SK-N-SH (cell line): ENCODE data around the gene JMJD6. TPM values are rescaled to one million over a fixed set of nuclear protein-coding genes. Genes with fewer than 3 reads are reported as not detected.
A peak's percentile ranks its signal among the peaks of the same experiment; 100 is the strongest.

Experiments used
- CTCF ChIA-PET: fragments of 300-600, 350-600 bp; formaldehyde crosslinking; extraction: SDS; loops from one replicate; lab custom pipeline; 2021; lab: Yijun Ruan, JAX
- POLR2A ChIA-PET: fragments of 350-600 bp; sonication (Branson Sonifier 250); formaldehyde crosslinking; extraction: SDS; loops from one replicate; lab custom pipeline; 2020; ENCODE audit warnings: antibody characterized with exemption, inconsistent platforms; lab: Yijun Ruan, JAX
- DNase-seq: peaks from one replicate; pipeline ENCODE4 v3.0.0; 2012
- H2AFZ ChIP-seq: fragments of 200-600 bp; sonication (generic); 2 replicates; pipeline ENCODE4 v1.8.1; 2016; ENCODE audit warnings: antibody characterized with exemption, mild to moderate bottlenecking, low read depth
- H3F3A ChIP-seq: fragments of 200-600 bp; sonication (generic); replicated peaks from 2 replicates; pipeline ENCODE3; 2016; ENCODE audit warnings: antibody characterized with exemption, mild to moderate bottlenecking; ENCODE audit not compliant: insufficient read depth
- H3K27ac ChIP-seq, 2 experiments: fragments of 200-500 bp in 1 of 2; fragments of 200-600 bp in 1 of 2; sonication (Bioruptor generic) in 1 of 2; sonication (generic), shearing (Covaris generic) in 1 of 2; 2 replicates each; pipeline versions ENCODE4 v1.5.1 to v1.6.1; 2014 to 2016; ENCODE audit warnings: low read depth in 2 of 2, inconsistent platforms in 1 of 2, low read length in 1 of 2, mild to moderate bottlenecking in 1 of 2, mixed read lengths in 1 of 2
- H3K27me3 ChIP-seq: fragments of 200-600 bp; sonication (generic), shearing (Covaris generic); 2 replicates; pipeline ENCODE4 v1.6.1; 2016; ENCODE audit warnings: mixed run types; ENCODE audit not compliant: insufficient read depth
- H3K36me3 ChIP-seq, 2 experiments: fragments of 200-500 bp in 1 of 2; fragments of 200-600 bp in 1 of 2; sonication (Bioruptor generic) in 1 of 2; sonication (generic) in 1 of 2; replicated peaks in 1 of 2; 2 replicates each; pipeline versions ENCODE3 to v1.5.1; 2014 to 2016; ENCODE audit warnings: low read length in 1 of 2, mild to moderate bottlenecking in 1 of 2; ENCODE audit not compliant: insufficient read depth in 2 of 2, control insufficient read depth in 1 of 2
- H3K4me1 ChIP-seq, 2 experiments: fragments of 200-500 bp in 1 of 2; fragments of 200-600 bp in 1 of 2; sonication (Bioruptor generic) in 1 of 2; sonication (generic), shearing (Covaris generic) in 1 of 2; 2 replicates each; pipeline versions ENCODE4 v1.5.1 to v1.6.1; 2014 to 2016; ENCODE audit warnings: low read depth in 1 of 2, low read length in 1 of 2, mixed run types in 1 of 2; ENCODE audit not compliant: insufficient read depth in 2 of 2, control insufficient read depth in 1 of 2
- H3K4me2 ChIP-seq: fragments of 200-600 bp; sonication (generic), shearing (Covaris generic); 2 replicates; pipeline ENCODE4 v1.6.1; 2017; ENCODE audit warnings: mixed run types
- H3K4me3 ChIP-seq, 2 experiments: fragments of 200-500 bp in 1 of 2; fragments of 200-600 bp in 1 of 2; sonication (Bioruptor generic) in 1 of 2; sonication (generic), shearing (Covaris generic) in 1 of 2; 2 replicates each; pipeline versions ENCODE4 v1.5.1 to v1.8.1; 2014 to 2016; ENCODE audit warnings: low read depth in 2 of 2, inconsistent platforms in 1 of 2, low read length in 1 of 2, mild to moderate bottlenecking in 1 of 2, mixed read lengths in 1 of 2, moderate library complexity in 1 of 2
- H3K79me2 ChIP-seq: fragments of 200-600 bp; sonication (generic); 2 replicates; pipeline ENCODE4 v1.8.1; 2017; ENCODE audit warnings: mild to moderate bottlenecking; ENCODE audit not compliant: insufficient read depth
- H3K9ac ChIP-seq: fragments of 200-600 bp; sonication (generic); 2 replicates; pipeline ENCODE4 v1.6.1; 2017; ENCODE audit warnings: mixed run types
- H3K9me2 ChIP-seq: fragments of 200-600 bp; sonication (generic); 2 replicates; pipeline ENCODE4 v1.6.1; 2017; ENCODE audit warnings: mixed run types
- H3K9me3 ChIP-seq: fragments of 200-600 bp; sonication (generic); 2 replicates; pipeline ENCODE4 v1.6.1; 2017; ENCODE audit warnings: mixed run types, mild to moderate bottlenecking, moderate library complexity
- H4K20me1 ChIP-seq: fragments of 200-600 bp; sonication (generic); 2 replicates; pipeline ENCODE4 v1.6.1; 2017; ENCODE audit warnings: mild to moderate bottlenecking, mixed run types; ENCODE audit not compliant: insufficient read depth
- CHD2 ChIP-seq: fragments of 150-350 bp; IDR thresholded peaks from 2 replicates; pipeline ENCODE4 v1.6.1; 2018; ENCODE audit warnings: low read length; ENCODE audit not compliant: partially characterized antibody
- ELF1 ChIP-seq: IDR thresholded peaks from 2 replicates; pipeline ENCODE4 v1.4.0; 2012
- EP300 ChIP-seq, 2 experiments: IDR thresholded peaks; 2 replicates each; pipeline versions ENCODE4 v1.4.0 to v1.6.1; 2012; ENCODE audit warnings: borderline replicate concordance in 1 of 2, low read depth in 1 of 2, low read length in 1 of 2
- EZH2phosphoT487 ChIP-seq: fragments of 200-600 bp; sonication (generic); IDR thresholded peaks from 2 replicates; pipeline ENCODE4 v1.6.1; 2017; ENCODE audit warnings: low read depth, mixed run types, mild to moderate bottlenecking, antibody characterized with exemption, moderate library complexity, borderline replicate concordance
- FOSL2 ChIP-seq: IDR thresholded peaks from 2 replicates; pipeline ENCODE4 v1.4.0; 2012; ENCODE audit warnings: low read depth, mild to moderate bottlenecking, moderate library complexity, borderline replicate concordance
- FOXJ3 ChIP-seq: sonication (generic); formaldehyde crosslinking; IDR thresholded peaks from 2 replicates; pipeline ENCODE4 v1.5.1; 2020; ENCODE audit warnings: mild to moderate bottlenecking, missing genetic modification reagents
- FOXM1 ChIP-seq: IDR thresholded peaks from 2 replicates; pipeline ENCODE4 v1.4.0; 2012; ENCODE audit warnings: low read depth, mild to moderate bottlenecking
- GABPA ChIP-seq: IDR thresholded peaks from 2 replicates; pipeline ENCODE4 v1.4.0; 2012; ENCODE audit warnings: low read depth, mild to moderate bottlenecking
- GATA2 ChIP-seq: sonication (generic); formaldehyde crosslinking; IDR thresholded peaks from 2 replicates; pipeline ENCODE4 v1.5.0; 2020; ENCODE audit warnings: mild to moderate bottlenecking, missing genetic modification reagents
- JUND ChIP-seq: IDR thresholded peaks from 2 replicates; pipeline ENCODE4 v1.4.0; 2012
- MAX ChIP-seq: IDR thresholded peaks from 2 replicates; pipeline ENCODE4 v1.4.0; 2012; ENCODE audit warnings: low read depth
- MEF2A ChIP-seq: IDR thresholded peaks from 2 replicates; pipeline ENCODE4 v1.4.0; 2012; ENCODE audit warnings: low read depth, borderline replicate concordance
- MXI1 ChIP-seq: IDR thresholded peaks from 2 replicates; pipeline ENCODE4 v1.6.1; 2012; ENCODE audit warnings: mild to moderate bottlenecking, low read depth, low read length, improper control_type of control experiment
- NFIC ChIP-seq: IDR thresholded peaks from 2 replicates; pipeline ENCODE4 v1.4.0; 2012; ENCODE audit warnings: borderline replicate concordance
- NRF1 ChIP-seq: IDR thresholded peaks from 2 replicates; pipeline ENCODE4 v1.6.1; 2012; ENCODE audit warnings: low read depth, mild to moderate bottlenecking, low read length
- PBX3 ChIP-seq: IDR thresholded peaks from 2 replicates; pipeline ENCODE4; 2012
- POLR2AphosphoS5 ChIP-seq: IDR thresholded peaks from 2 replicates; pipeline ENCODE4 v1.6.1; 2012; ENCODE audit warnings: low read depth, low read length
- RCOR1 ChIP-seq: fragments of 150-350 bp; IDR thresholded peaks from 2 replicates; pipeline ENCODE4 v1.6.1; 2017; ENCODE audit warnings: antibody characterized with exemption, low read length
- REST ChIP-seq: IDR thresholded peaks from 2 replicates; pipeline ENCODE4 v1.6.1; 2012; ENCODE audit warnings: mild to moderate bottlenecking, low read depth, low read length, moderate library complexity
- RFX5 ChIP-seq: IDR thresholded peaks from 2 replicates; pipeline ENCODE4 v1.6.1; 2012; ENCODE audit warnings: mild to moderate bottlenecking, improper control_type of control experiment, low read length
- SIN3A ChIP-seq: IDR thresholded peaks from 2 replicates; pipeline ENCODE4 v1.6.1; 2012; ENCODE audit warnings: low read depth, mild to moderate bottlenecking, low read length, moderate library complexity, borderline replicate concordance
- SMC3 ChIP-seq: IDR thresholded peaks from 2 replicates; pipeline ENCODE4 v1.6.1; 2012; ENCODE audit warnings: low read depth, low read length, improper control_type of control experiment
- TAF1 ChIP-seq: IDR thresholded peaks from 2 replicates; pipeline ENCODE4 v1.6.1; 2012; ENCODE audit warnings: low read depth, mild to moderate bottlenecking, low read length, moderate library complexity, borderline replicate concordance
- TCF12 ChIP-seq: IDR thresholded peaks from 2 replicates; pipeline ENCODE4 v1.4.0; 2012
- TEAD4 ChIP-seq: IDR thresholded peaks from 2 replicates; pipeline ENCODE4 v1.4.0; 2012; ENCODE audit warnings: mild to moderate bottlenecking, borderline replicate concordance; ENCODE audit not compliant: insufficient read depth
- YY1 ChIP-seq: IDR thresholded peaks from 2 replicates; pipeline ENCODE4 v1.4.0; 2012; ENCODE audit warnings: low read depth, mild to moderate bottlenecking
- polyA plus RNA-seq, 3 experiments: library from polyadenylated mRNA; depleted of rRNA; stranded (reverse); fragments of >200 nt; gene quantifications; 2 replicates each; pipeline ENCODE4 v1.2.3, GENCODE V29; 2012
- TF ChIP-seq, protein P1 (sequence below): fragments of 150-350 bp; IDR thresholded peaks from 2 replicates; pipeline ENCODE4 v1.6.1; 2017; ENCODE audit warnings: antibody characterized with exemption, low read length, low read depth, borderline replicate concordance
- TF ChIP-seq, protein P2 (sequence below): IDR thresholded peaks from 2 replicates; pipeline ENCODE4 v1.4.0; 2012; ENCODE audit warnings: low read depth, borderline replicate concordance

Gene JMJD6
- polyA plus RNA-seq, 1 of the 3 experiments (the other 2 are of a cell fraction): 23.3 TPM

GRCh38 chr17:76742958-76743357 is 16.6 kb upstream of the JMJD6 start:
- POLR2A ChIA-PET: no interaction called here
- DNase-seq: no peak
- CTCF ChIA-PET: interaction anchor here (0.6 to 1.7 kb wide), 4 partner anchors 26 to 184 kb away, joined by 3 to 5 read pairs (median 4); partner anchors contain the start of gene MGAT5B
- no peak for TF ChIP-seq TEAD4
- no peak for TF ChIP-seq GATA2 (CRISPR knock-in tag)
- TF ChIP-seq FOXJ3 (CRISPR knock-in tag): no peak
- TF ChIP-seq TAF1: no peak
- TF ChIP-seq FOSL2: 0 out of 2 replicates have a peak, but pooled peaks have one; percentile 37
- no peak for TF ChIP-seq NRF1
- TF ChIP-seq EZH2phosphoT487: no peak
- peak; percentile 86 for TF ChIP-seq PBX3
- no peak for TF ChIP-seq RFX5
- TF ChIP-seq REST: no peak
- no peak for TF ChIP-seq SMC3
- no peak for TF ChIP-seq NFIC
- no peak for TF ChIP-seq CHD2
- TF ChIP-seq JUND: peak; percentile 39
- TF ChIP-seq, protein P1, sequence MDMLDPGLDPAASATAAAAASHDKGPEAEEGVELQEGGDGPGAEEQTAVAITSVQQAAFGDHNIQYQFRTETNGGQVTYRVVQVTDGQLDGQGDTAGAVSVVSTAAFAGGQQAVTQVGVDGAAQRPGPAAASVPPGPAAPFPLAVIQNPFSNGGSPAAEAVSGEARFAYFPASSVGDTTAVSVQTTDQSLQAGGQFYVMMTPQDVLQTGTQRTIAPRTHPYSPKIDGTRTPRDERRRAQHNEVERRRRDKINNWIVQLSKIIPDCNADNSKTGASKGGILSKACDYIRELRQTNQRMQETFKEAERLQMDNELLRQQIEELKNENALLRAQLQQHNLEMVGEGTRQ: no peak
- TF ChIP-seq MXI1: no peak
- TF ChIP-seq RCOR1: no peak
- TF ChIP-seq MEF2A: no peak
- no peak for TF ChIP-seq ELF1
- no peak for TF ChIP-seq YY1
- TF ChIP-seq MAX: peak; percentile 48; the same call in 1 of the 2 replicates
- TF ChIP-seq FOXM1: no peak
- 0 out of 2 replicates have a peak, but pooled peaks have one; percentile 44 for TF ChIP-seq TCF12
- TF ChIP-seq, protein P2, sequence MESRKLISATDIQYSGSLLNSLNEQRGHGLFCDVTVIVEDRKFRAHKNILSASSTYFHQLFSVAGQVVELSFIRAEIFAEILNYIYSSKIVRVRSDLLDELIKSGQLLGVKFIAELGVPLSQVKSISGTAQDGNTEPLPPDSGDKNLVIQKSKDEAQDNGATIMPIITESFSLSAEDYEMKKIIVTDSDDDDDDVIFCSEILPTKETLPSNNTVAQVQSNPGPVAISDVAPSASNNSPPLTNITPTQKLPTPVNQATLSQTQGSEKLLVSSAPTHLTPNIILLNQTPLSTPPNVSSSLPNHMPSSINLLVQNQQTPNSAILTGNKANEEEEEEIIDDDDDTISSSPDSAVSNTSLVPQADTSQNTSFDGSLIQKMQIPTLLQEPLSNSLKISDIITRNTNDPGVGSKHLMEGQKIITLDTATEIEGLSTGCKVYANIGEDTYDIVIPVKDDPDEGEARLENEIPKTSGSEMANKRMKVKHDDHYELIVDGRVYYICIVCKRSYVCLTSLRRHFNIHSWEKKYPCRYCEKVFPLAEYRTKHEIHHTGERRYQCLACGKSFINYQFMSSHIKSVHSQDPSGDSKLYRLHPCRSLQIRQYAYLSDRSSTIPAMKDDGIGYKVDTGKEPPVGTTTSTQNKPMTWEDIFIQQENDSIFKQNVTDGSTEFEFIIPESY: no peak
- TF ChIP-seq EP300 (IDR thresholded peaks at IDR 0.05; ENCODE audit: borderline replicate concordance in 1 of 2, low read depth in 1 of 2, low read length in 1 of 2): peak in 1 of 2 experiments; percentile 20; a peak in 1 of 4 replicates
- no peak; the same call in 1 of the 2 replicates for TF ChIP-seq POLR2AphosphoS5
- no peak for TF ChIP-seq GABPA
- no peak for TF ChIP-seq SIN3A

More at GRCh38 chr17:76742958-76743357, 16.6 kb upstream of the JMJD6 start:
- peaks cover 17% of the 10 kb centered on the region for H3F3A ChIP-seq
- H3K36me3 ChIP-seq: peaks cover 38 to 49% of the 10 kb centered on the region in 2 experiments
- no peak overlapping the region for H2AFZ ChIP-seq
- no peak overlapping the region for H3K4me3 ChIP-seq
- no peak overlapping the region for H3K4me2 ChIP-seq
- H3K4me1 ChIP-seq: peaks cover 11 to 14% of the 10 kb centered on the region in 2 experiments; a peak in 3 of 4 replicates
- H3K27me3 ChIP-seq: no peaks in the 10 kb centered on the region
- H4K20me1 ChIP-seq: no peaks in the 10 kb centered on the region
- peak overlapping the region in 1 of 2 experiments; percentile 23; a peak in 1 of 4 replicates for H3K27ac ChIP-seq
- H3K79me2 ChIP-seq: peaks cover 34% of the 10 kb centered on the region
- H3K9me2 ChIP-seq: no peaks in the 10 kb centered on the region
- H3K9me3 ChIP-seq: no peaks in the 10 kb centered on the region
- no peak overlapping the region for H3K9ac ChIP-seq
